ENCODE measurements around the gene FASN. TPM values are rescaled to one million over a fixed set of nuclear protein-coding genes. Genes with fewer than 3 reads are reported as not detected.

Gene FASN
- total RNA-seq, 1 experiment from 2014 or later, result 372 TPM

GRCh38 chr17:82090549-82091263 is 7.3 kb downstream of the FASN start:
- CTCF ChIA-PET, result interaction anchor here (0.7 kb wide), 1 partner anchor 17 kb away, joined by 4 read pairs; no protein-coding TSS in a partner anchor
- no TSS peak for BruUV-seq (replicated peaks)
- peaks cover 66% of the 10 kb centered on the region for H3K36me3 Mint-ChIP-seq (ENCODE audit: insufficient read depth, unreplicated experiment)

GRCh38 chr17:82089723-82090548 is 8.1 kb downstream of the FASN start:
- no peaks in the 10 kb centered on the region for H3K9me3 Mint-ChIP-seq (ENCODE audit: low read depth, unreplicated experiment)
- H3K27me3 Mint-ChIP-seq (ENCODE audit: unreplicated experiment), result no peaks in the 10 kb centered on the region
- H3K4me3 Mint-ChIP-seq (ENCODE audit: low read depth, unreplicated experiment), result no peak overlapping the region
- no peak overlapping the region for H3K27ac Mint-ChIP-seq (ENCODE audit: unreplicated experiment)
- TF ChIP-seq CTCF (IDR thresholded peaks at IDR 0.05; ENCODE audit: unreplicated experiment), result no peak
- H3K4me1 Mint-ChIP-seq (ENCODE audit: low read depth, unreplicated experiment), result no peaks in the 10 kb centered on the region
- BruUV-seq (replicated peaks), result no TSS peak
- peaks cover 66% of the 10 kb centered on the region for H3K36me3 Mint-ChIP-seq (ENCODE audit: insufficient read depth, unreplicated experiment)
- intact Hi-C loops (cut with micrococcal nuclease; ENCODE audit: unreplicated experiment), result no loop called here
- CTCF ChIA-PET, result no interaction called here
- no peak for DNase-seq

More at GRCh38 chr17:82090549-82091263, 7.3 kb downstream of the FASN start:
- Mint-ChIP-seq H3K4me3 (ENCODE audit: low read depth, unreplicated experiment) (no peak overlapping the region), H3K27me3 (ENCODE audit: unreplicated experiment) (no peaks in the 10 kb centered on the region), H3K27ac (ENCODE audit: unreplicated experiment) (no peak overlapping the region), H3K4me1 (ENCODE audit: low read depth, unreplicated experiment) (peaks cover under 1% of the 10 kb centered on the region), H3K9me3 (ENCODE audit: low read depth, unreplicated experiment) (no peaks in the 10 kb centered on the region)
- no peak for DNase-seq
- intact Hi-C loops (cut with micrococcal nuclease; ENCODE audit: unreplicated experiment), result no loop called here
- TF ChIP-seq CTCF (IDR thresholded peaks at IDR 0.05; ENCODE audit: unreplicated experiment), result no peak

GRCh38 chr17:82088838-82089722 is 9.0 kb downstream of the FASN start:
- Mint-ChIP-seq H3K9me3 (ENCODE audit: low read depth, unreplicated experiment) (no peaks in the 10 kb centered on the region), H3K4me3 (ENCODE audit: low read depth, unreplicated experiment) (no peak overlapping the region), H3K36me3 (ENCODE audit: insufficient read depth, unreplicated experiment) (peaks cover 75% of the 10 kb centered on the region), H3K27me3 (ENCODE audit: unreplicated experiment) (no peaks in the 10 kb centered on the region), H3K4me1 (ENCODE audit: low read depth, unreplicated experiment) (no peaks in the 10 kb centered on the region), H3K27ac (ENCODE audit: unreplicated experiment) (no peak overlapping the region)
- no peak for TF ChIP-seq CTCF (IDR thresholded peaks at IDR 0.05; ENCODE audit: unreplicated experiment)
- intact Hi-C loops (cut with micrococcal nuclease; ENCODE audit: unreplicated experiment), result no loop called here
- CTCF ChIA-PET, result interaction anchor here (0.6 kb wide), 1 partner anchor 66 kb away, joined by 4 read pairs; the partner anchor contains the start of genes CENPX and LRRC45
- BruUV-seq (replicated peaks), result no TSS peak
- no peak for DNase-seq
